PC-9 (cell line): Measurements from ENCODE around the gene CLEC11A. TPM values are rescaled to one million over a fixed set of nuclear protein-coding genes. Genes with fewer than 3 reads are reported as not detected.

Source experiments
- BruUV-seq: library from RNA; stranded (reverse); fragments of 400-500 nt; replicated peaks from 2 replicates; lab custom pipeline; 2021; lab: Mats Ljungman, UMichigan
- CTCF ChIA-PET: fragments of 300-600 bp; sonication (Branson Sonifier 250); formaldehyde crosslinking; loops from one replicate; lab custom pipeline; 2022; ENCODE audit warnings: antibody characterized with exemption; lab: Charles Lee
- POLR2A ChIA-PET: fragments of 300-600 bp; sonication (Branson Sonifier 250); formaldehyde crosslinking; loops from one replicate; lab custom pipeline; 2022; ENCODE audit warnings: antibody characterized with exemption; ENCODE audit not compliant: unreplicated experiment; lab: Charles Lee
- DNase-seq, 2 experiments: peaks; one replicate each; pipeline versions ENCODE4 v3.0.0 to v3.0.0-alpha.2; 2015 to 2022; ENCODE audit warnings: mixed read lengths in 1 of 2
- H2AFZ ChIP-seq: fragments of 200-600 bp; sonication (generic); 2 replicates; pipeline ENCODE4 v1.8.1; 2017; ENCODE audit warnings: antibody characterized with exemption
- H3F3A ChIP-seq: fragments of 200-600 bp; sonication (generic); 2 replicates; pipeline ENCODE4 v1.8.1; 2017; ENCODE audit warnings: antibody characterized with exemption, mild to moderate bottlenecking, low read depth; ENCODE audit not compliant: insufficient read depth
- H3K27ac ChIP-seq: fragments of 200-600 bp; sonication (generic); 2 replicates; pipeline ENCODE4 v1.6.1; 2016; ENCODE audit warnings: mixed run types
- H3K27me3 ChIP-seq: fragments of 200-600 bp; sonication (generic); 2 replicates; pipeline ENCODE4 v1.6.1; 2016; ENCODE audit warnings: low read depth, mixed run types; ENCODE audit not compliant: insufficient read depth
- H3K36me3 ChIP-seq: fragments of 200-600 bp; sonication (generic); 2 replicates; pipeline ENCODE4 v1.6.1; 2016; ENCODE audit warnings: low read depth, mixed run types
- H3K4me1 ChIP-seq: fragments of 200-600 bp; sonication (generic); replicated peaks from 2 replicates; pipeline ENCODE4 v1.6.1; 2016; ENCODE audit warnings: mixed run types; ENCODE audit not compliant: insufficient read depth
- H3K4me2 ChIP-seq: fragments of 200-600 bp; sonication (generic); 2 replicates; pipeline ENCODE4 v1.6.1; 2017; ENCODE audit warnings: mixed run types
- H3K4me3 ChIP-seq: fragments of 200-600 bp; sonication (generic); 2 replicates; pipeline ENCODE4 v1.6.1; 2016; ENCODE audit warnings: mixed run types
- H3K79me2 ChIP-seq: fragments of 200-600 bp; sonication (generic); 2 replicates; pipeline ENCODE4 v1.6.1; 2017; ENCODE audit warnings: low read depth, mixed run types
- H3K9me2 ChIP-seq: fragments of 200-600 bp; sonication (generic); 2 replicates; pipeline ENCODE4 v1.8.1; 2017; ENCODE audit warnings: mild to moderate bottlenecking; ENCODE audit not compliant: insufficient read depth
- H3K9me3 ChIP-seq: fragments of 200-600 bp; sonication (generic); 2 replicates; pipeline ENCODE4 v1.8.1; 2016; ENCODE audit warnings: low read depth; ENCODE audit not compliant: insufficient read depth
- H4K20me1 ChIP-seq: fragments of 200-600 bp; sonication (generic); 2 replicates; pipeline ENCODE4 v1.8.1; 2017; ENCODE audit not compliant: insufficient read depth
- EZH2 ChIP-seq: fragments of 200-600 bp; sonication (generic); IDR thresholded peaks from 2 replicates; pipeline ENCODE4 v1.8.0; 2017; ENCODE audit warnings: antibody characterized with exemption, low read depth
- intact Hi-C: fragments of 100-400 bp; cut with micrococcal nuclease; formaldehyde crosslinking; loops from one replicate; pipeline ENCODE4 v1.10.0; 2022; ENCODE audit not compliant: unreplicated experiment
- total RNA-seq: library from RNA; stranded (reverse); gene quantifications from 2 replicates; pipeline ENCODE4 v1.2.3, GENCODE V29; 2021
- TF ChIP-seq, protein P1 (sequence below): fragments of 200-600 bp; sonication (generic); conservative IDR thresholded peaks from 2 replicates; pipeline ENCODE4 v1.6.1; 2017; ENCODE audit warnings: mixed run types, antibody characterized with exemption, mild to moderate bottlenecking, moderate library complexity

CLEC11A gene
- total RNA-seq, 1 experiment from 2014 or later, result not detected

- Histone ChIP-seq H3K27me3 (peaks cover 100% of the 10 kb centered on the region), H3K4me3 (no peak overlapping the region), H3K9me2 (no peaks in the 10 kb centered on the region), H3K4me1 (no peaks in the 10 kb centered on the region), H2AFZ (no peak overlapping the region), H3K36me3 (no peaks in the 10 kb centered on the region), H4K20me1 (no peaks in the 10 kb centered on the region), H3K4me2 (no peak overlapping the region), H3K9me3 (no peaks in the 10 kb centered on the region), H3K79me2 (no peaks in the 10 kb centered on the region), H3K27ac (no peak overlapping the region), H3F3A (peaks cover 4% of the 10 kb centered on the region; the same call in 1 of the 2 replicates)
- intact Hi-C loops, result no loop called here
- no peak for TF ChIP-seq EZH2
- TF ChIP-seq, protein P1, sequence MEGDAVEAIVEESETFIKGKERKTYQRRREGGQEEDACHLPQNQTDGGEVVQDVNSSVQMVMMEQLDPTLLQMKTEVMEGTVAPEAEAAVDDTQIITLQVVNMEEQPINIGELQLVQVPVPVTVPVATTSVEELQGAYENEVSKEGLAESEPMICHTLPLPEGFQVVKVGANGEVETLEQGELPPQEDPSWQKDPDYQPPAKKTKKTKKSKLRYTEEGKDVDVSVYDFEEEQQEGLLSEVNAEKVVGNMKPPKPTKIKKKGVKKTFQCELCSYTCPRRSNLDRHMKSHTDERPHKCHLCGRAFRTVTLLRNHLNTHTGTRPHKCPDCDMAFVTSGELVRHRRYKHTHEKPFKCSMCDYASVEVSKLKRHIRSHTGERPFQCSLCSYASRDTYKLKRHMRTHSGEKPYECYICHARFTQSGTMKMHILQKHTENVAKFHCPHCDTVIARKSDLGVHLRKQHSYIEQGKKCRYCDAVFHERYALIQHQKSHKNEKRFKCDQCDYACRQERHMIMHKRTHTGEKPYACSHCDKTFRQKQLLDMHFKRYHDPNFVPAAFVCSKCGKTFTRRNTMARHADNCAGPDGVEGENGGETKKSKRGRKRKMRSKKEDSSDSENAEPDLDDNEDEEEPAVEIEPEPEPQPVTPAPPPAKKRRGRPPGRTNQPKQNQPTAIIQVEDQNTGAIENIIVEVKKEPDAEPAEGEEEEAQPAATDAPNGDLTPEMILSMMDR, result no peak
- BruUV-seq, result no TSS peak
- POLR2A ChIA-PET, result interaction anchor here (0.6 kb wide), 1 partner anchor 16 kb away, joined by 9 read pairs; no protein-coding TSS in a partner anchor
- no peak for DNase-seq
- CTCF ChIA-PET, result no interaction called here
Observed at GRCh38 chr19:50736338-50736737, 13.2 kb downstream of the CLEC11A start.

- Histone ChIP-seq H3K4me1 (no peaks in the 10 kb centered on the region), H3K27ac (no peak overlapping the region), H4K20me1 (no peaks in the 10 kb centered on the region), H3K27me3 (peaks cover 98% of the 10 kb centered on the region), H3K9me3 (no peaks in the 10 kb centered on the region), H3K79me2 (no peaks in the 10 kb centered on the region), H3K4me3 (no peak overlapping the region), H3K36me3 (no peaks in the 10 kb centered on the region), H2AFZ (no peak overlapping the region), H3F3A (peaks cover 4% of the 10 kb centered on the region; the same call in 1 of the 2 replicates), H3K9me2 (no peaks in the 10 kb centered on the region), H3K4me2 (no peak overlapping the region)
- POLR2A ChIA-PET, result no interaction called here
- intact Hi-C loops, result no loop called here
- CTCF ChIA-PET, result no interaction called here
- TF ChIP-seq, protein P1, result no peak
- TF ChIP-seq EZH2, result no peak
- no peak for DNase-seq
- BruUV-seq, result no TSS peak
Observed at GRCh38 chr19:50739132-50739913, 16.2 kb downstream of the CLEC11A start.

GRCh38 chr19:50739914-50740426, 16.8 kb downstream of the CLEC11A start:
- no peak overlapping the region for H3K4me3 ChIP-seq
- H3K4me1 ChIP-seq, result no peaks in the 10 kb centered on the region
- CTCF ChIA-PET, result no interaction called here
- H3K27ac ChIP-seq, result no peak overlapping the region
- no peak for DNase-seq
- TF ChIP-seq EZH2, result no peak
- TF ChIP-seq, protein P1, result no peak
- POLR2A ChIA-PET, result no interaction called here
- no peaks in the 10 kb centered on the region for H3K9me2 ChIP-seq
- peaks cover 4% of the 10 kb centered on the region; the same call in 1 of the 2 replicates for H3F3A ChIP-seq
- peaks cover 98% of the 10 kb centered on the region for H3K27me3 ChIP-seq
- H4K20me1 ChIP-seq, result no peaks in the 10 kb centered on the region
- intact Hi-C loops, result no loop called here
- no peaks in the 10 kb centered on the region for H3K36me3 ChIP-seq
- no peak overlapping the region for H2AFZ ChIP-seq
- no peaks in the 10 kb centered on the region for H3K9me3 ChIP-seq
- no peaks in the 10 kb centered on the region for H3K79me2 ChIP-seq
- H3K4me2 ChIP-seq, result no peak overlapping the region
- no TSS peak for BruUV-seq
